HG03159 (cell line): ENCODE measurements around the gene NUTM2D.
A peak's percentile ranks its signal among the peaks of the same experiment; 100 is the strongest.
"Not testable (repeated sequence)": the region's sequence is repeated elsewhere in the genome, so short reads cannot be mapped to it uniquely, and the experiment has no call there.

Experiments
- ATAC-seq: cut with Tn5 transposase; IDR thresholded peaks from one replicate; pipeline ENCODE4 v1.9.1; 2021; ENCODE audit warnings: mild to moderate bottlenecking, moderate library complexity; ENCODE audit not compliant: unreplicated experiment

NUTM2D gene

GRCh38 chr10:87357444-87357843 is at the start of gene NUTM2D:
Gene NUTM2D, plus strand, starts transcription at chr10:87357744. Its CDS starts 522 bp downstream, at chr10:87358266.
- ATAC-seq, result not testable (repeated sequence)

GRCh38 chr10:87308702-87309101 is 48.8 kb upstream of the NUTM2D start:
- ATAC-seq, result not testable (repeated sequence)

- not testable (repeated sequence) for ATAC-seq
Observed at GRCh38 chr10:87309657-87310056, 47.9 kb upstream of the NUTM2D start.

- ATAC-seq, result not testable (repeated sequence)
Observed at GRCh38 chr10:87311521-87311920, 46.0 kb upstream of the NUTM2D start.

- not testable (repeated sequence) for ATAC-seq
Observed at GRCh38 chr10:87313649-87314359, 43.7 kb upstream of the NUTM2D start.

GRCh38 chr10:87314360-87314973 is 43.1 kb upstream of the NUTM2D start:
- ATAC-seq, result not testable (repeated sequence)

GRCh38 chr10:87321505-87321904 is 36.0 kb upstream of the NUTM2D start:
- not testable (repeated sequence) for ATAC-seq

- not testable (repeated sequence) for ATAC-seq
Observed at GRCh38 chr10:87324559-87324958, 33.0 kb upstream of the NUTM2D start.

- ATAC-seq, result not testable (repeated sequence)
Observed at GRCh38 chr10:87327958-87328357, 29.6 kb upstream of the NUTM2D start.

- ATAC-seq, result not testable (repeated sequence)
Observed at GRCh38 chr10:87329131-87329530, 28.4 kb upstream of the NUTM2D start.

GRCh38 chr10:87332687-87333086 is 24.9 kb upstream of the NUTM2D start:
- ATAC-seq, result not testable (repeated sequence)

- not testable (repeated sequence) for ATAC-seq
Observed at GRCh38 chr10:87340411-87340810, 17.1 kb upstream of the NUTM2D start.

- peak; percentile 6 for ATAC-seq
Observed at GRCh38 chr10:87341546-87342142, 15.9 kb upstream of the NUTM2D start.

GRCh38 chr10:87342249-87342710 is 15.3 kb upstream of the NUTM2D start:
- peak; percentile 84 for ATAC-seq

GRCh38 chr10:87342711-87343258 is 14.8 kb upstream of the NUTM2D start:
- ATAC-seq, result peak; percentile 83

GRCh38 chr10:87345743-87346142 is 11.8 kb upstream of the NUTM2D start:
- ATAC-seq, result not testable (repeated sequence)

GRCh38 chr10:87350161-87350560 is 7.4 kb upstream of the NUTM2D start:
- not testable (repeated sequence) for ATAC-seq

- not testable (repeated sequence) for ATAC-seq
Observed at GRCh38 chr10:87352825-87353224, 4.7 kb upstream of the NUTM2D start.

- ATAC-seq, result not testable (repeated sequence)
Observed at GRCh38 chr10:87355110-87355509, 2.4 kb upstream of the NUTM2D start.

- ATAC-seq, result not testable (repeated sequence)
Observed at GRCh38 chr10:87358159-87358558, 615 bp downstream of the NUTM2D start.

- ATAC-seq, result not testable (repeated sequence)
Observed at GRCh38 chr10:87369514-87370112, 12.1 kb downstream of the NUTM2D start.
